ENCODE data around the gene LAG3.

Gene LAG3

GRCh38 chr12:6764011-6764828 lies 8.1 kb upstream of the LAG3 start:
- H3K4me3 ChIP-seq (ENCODE audit: low read length), result peak overlapping the region; percentile 23
- DNase-seq (ENCODE audit: low read depth), result peak; percentile 93
- TF ChIP-seq CTCF (IDR thresholded peaks at IDR 0.05; ENCODE audit: insufficient read depth, low read depth, low read length, missing control alignments), result no peak

- peak overlapping the region; percentile 71 for H3K4me3 ChIP-seq (ENCODE audit: low read length)
- TF ChIP-seq CTCF (IDR thresholded peaks at IDR 0.05; ENCODE audit: insufficient read depth, low read depth, low read length, missing control alignments), result no peak
- DNase-seq (ENCODE audit: low read depth), result no peak
Observed at GRCh38 chr12:6765048-6765633, 7.2 kb upstream of the LAG3 start.

- peak; percentile 88 for DNase-seq (ENCODE audit: low read depth)
- no peak for TF ChIP-seq CTCF (IDR thresholded peaks at IDR 0.05; ENCODE audit: insufficient read depth, low read depth, low read length, missing control alignments)
- H3K4me3 ChIP-seq (ENCODE audit: low read length), result peak within 1 kb of the TSS; percentile 71
Observed at GRCh38 chr12:6765634-6766581, 6.4 kb upstream of the LAG3 start, which contains the start of gene PTMS. PTMS (plus strand) TSS chr12:6766363; CDS start chr12:6766706, 343 bp downstream.

GRCh38 chr12:6766651-6767349 lies 5.5 kb upstream of the LAG3 start:
- H3K4me3 ChIP-seq (ENCODE audit: low read length), result peak overlapping the region; percentile 71
- peak; percentile 70 for DNase-seq (ENCODE audit: low read depth)
- peak; percentile 29 for TF ChIP-seq CTCF (IDR thresholded peaks at IDR 0.05; ENCODE audit: insufficient read depth, low read depth, low read length, missing control alignments)

GRCh38 chr12:6767353-6768319 lies 4.7 kb upstream of the LAG3 start:
- H3K4me3 ChIP-seq (ENCODE audit: low read length), result peak overlapping the region; percentile 71
- TF ChIP-seq CTCF (IDR thresholded peaks at IDR 0.05; ENCODE audit: insufficient read depth, low read depth, low read length, missing control alignments), result no peak
- DNase-seq (ENCODE audit: low read depth), result peak; percentile 29
